HG02870 (cell line): ENCODE measurements around the gene PMPCA.
"Not testable (repeated sequence)": the region's sequence is repeated elsewhere in the genome, so short reads cannot be mapped to it uniquely, and the experiment has no call there.

Experiments used
- ATAC-seq: cut with Tn5 transposase; IDR thresholded peaks from one replicate; pipeline ENCODE4 v1.9.1; 2021; ENCODE audit warnings: mild to moderate bottlenecking, moderate library complexity; ENCODE audit not compliant: unreplicated experiment

PMPCA gene

DNA sequence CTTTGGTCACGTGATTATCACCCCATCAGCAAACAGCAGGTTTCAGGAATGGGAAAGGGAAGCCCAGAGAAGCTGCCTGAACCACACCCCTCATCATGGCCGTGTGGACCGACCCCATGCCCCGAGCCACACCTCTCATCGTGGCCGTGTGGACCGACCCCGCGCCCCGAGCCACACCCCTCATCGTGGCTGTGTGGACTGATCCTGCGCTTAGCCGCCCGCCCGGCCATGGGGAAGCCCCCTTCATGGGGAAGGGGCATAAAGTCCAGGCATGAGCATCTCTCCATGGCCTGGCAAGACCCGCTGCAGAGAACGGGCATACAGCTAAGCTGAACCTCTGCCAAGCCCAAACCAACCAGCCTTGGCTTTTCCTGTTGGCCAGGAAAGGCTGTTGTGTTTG is 16.9 kb upstream of the PMPCA start:
- no peak for ATAC-seq

- ATAC-seq: no peak
Observed at GRCh38 chr9:136394312-136395019, 16.0 kb upstream of the PMPCA start.

DNA sequence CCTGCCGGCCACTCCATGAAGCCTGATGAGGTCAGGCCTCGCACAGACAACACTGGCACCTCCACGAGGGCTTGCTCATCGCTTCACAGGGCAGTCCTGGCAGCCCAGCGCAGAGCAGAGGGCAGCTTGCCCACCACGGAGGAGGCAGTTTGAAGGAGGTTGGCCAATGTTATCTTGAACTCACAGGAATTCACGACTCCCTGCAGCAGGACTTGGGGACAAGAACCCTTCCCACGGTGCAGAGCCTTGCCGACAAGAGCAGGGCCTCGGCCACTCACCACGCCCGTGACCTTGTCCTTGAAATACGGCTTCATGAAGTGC is 15.5 kb upstream of the PMPCA start:
- no peak for ATAC-seq

GRCh38 chr9:136395345-136396218 is 14.9 kb upstream of the PMPCA start:
- no peak for ATAC-seq

DNA sequence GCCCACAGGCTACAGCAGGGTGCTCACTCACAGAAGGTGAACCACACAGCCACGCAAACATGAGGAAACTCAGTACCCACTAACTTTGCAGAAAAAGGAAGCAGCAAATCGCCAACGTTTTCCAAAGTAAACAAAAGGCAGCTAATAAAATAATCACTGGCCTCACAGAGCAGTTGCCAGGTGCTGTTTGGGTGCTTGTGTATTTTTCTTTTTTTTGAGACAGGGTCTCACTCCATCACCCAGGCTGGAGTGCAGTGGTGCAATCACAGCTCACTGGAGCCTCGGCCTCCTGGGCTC is 14.3 kb upstream of the PMPCA start:
- no peak for ATAC-seq

- no peak for ATAC-seq
Observed at GRCh38 chr9:136397643-136398042, 12.8 kb upstream of the PMPCA start.

DNA sequence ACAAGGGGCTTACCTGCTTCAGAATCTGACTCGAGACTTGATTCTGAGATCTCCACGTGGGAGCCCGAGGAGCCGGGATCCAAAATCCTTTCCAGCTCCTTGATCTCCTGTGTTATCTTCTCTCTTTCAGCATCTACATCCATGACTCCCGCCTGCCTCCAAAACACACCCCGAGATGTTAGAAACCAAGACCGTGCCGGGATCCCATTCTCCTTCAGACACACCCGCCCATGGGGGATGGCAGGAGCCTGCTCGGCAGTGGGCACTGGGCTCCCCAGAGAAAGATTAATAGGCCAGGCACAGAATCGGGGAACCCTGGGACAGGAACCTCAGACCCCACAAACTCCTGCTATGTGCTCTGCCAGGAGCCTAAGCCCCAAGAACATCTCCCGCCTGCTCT is 12.2 kb upstream of the PMPCA start:
- no peak for ATAC-seq

GRCh38 chr9:136399176-136400037 is 11.1 kb upstream of the PMPCA start:
- ATAC-seq: no peak

- ATAC-seq: peak; percentile 52
Observed at GRCh38 chr9:136400038-136400834, 10.2 kb upstream of the PMPCA start, which contains the start of gene SNAPC4. Gene SNAPC4 (minus strand): TSS chr9:136400170. CDS start chr9:136398428, 1,742 bp downstream.

DNA sequence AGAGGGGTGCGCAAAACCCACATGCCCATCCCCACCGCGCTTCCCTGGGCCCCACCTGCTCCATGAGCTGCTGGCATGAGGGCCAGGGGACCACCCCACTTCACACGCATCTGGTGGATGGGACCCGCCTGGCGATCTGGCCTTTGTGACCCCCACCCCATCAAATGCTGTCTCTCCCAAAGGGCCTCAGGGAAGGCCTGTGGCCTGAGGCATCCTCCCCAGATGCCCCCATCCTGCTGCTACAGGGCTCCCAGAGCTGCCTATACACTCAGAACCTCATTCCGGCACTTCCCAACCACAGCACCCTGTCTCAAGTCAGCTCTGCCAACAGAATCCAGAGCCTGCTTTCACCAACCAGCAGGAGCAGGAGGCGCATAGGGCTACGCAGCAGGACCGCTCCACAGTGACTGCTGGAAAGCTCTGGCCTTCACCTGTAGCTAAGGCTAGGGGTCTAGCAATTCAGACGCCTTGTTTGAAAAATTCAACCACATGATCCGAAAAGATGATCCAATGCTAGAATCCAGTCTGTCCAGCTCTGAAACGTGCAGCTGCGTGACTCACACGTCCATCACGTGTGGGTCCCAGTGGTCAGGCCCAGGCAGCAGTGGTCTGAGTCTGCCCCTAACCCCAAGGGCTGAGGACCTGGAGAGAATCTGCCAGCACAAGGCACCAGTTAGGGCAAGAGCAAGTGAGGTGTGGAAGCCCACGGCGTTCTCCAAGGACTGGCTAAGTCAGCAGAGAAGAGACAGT is 9.1 kb upstream of the PMPCA start:
- ATAC-seq: no peak

GRCh38 chr9:136402067-136402466 is 8.4 kb upstream of the PMPCA start:
- ATAC-seq: no peak

- no peak for ATAC-seq
Observed at GRCh38 chr9:136403538-136403914, 6.9 kb upstream of the PMPCA start.

DNA sequence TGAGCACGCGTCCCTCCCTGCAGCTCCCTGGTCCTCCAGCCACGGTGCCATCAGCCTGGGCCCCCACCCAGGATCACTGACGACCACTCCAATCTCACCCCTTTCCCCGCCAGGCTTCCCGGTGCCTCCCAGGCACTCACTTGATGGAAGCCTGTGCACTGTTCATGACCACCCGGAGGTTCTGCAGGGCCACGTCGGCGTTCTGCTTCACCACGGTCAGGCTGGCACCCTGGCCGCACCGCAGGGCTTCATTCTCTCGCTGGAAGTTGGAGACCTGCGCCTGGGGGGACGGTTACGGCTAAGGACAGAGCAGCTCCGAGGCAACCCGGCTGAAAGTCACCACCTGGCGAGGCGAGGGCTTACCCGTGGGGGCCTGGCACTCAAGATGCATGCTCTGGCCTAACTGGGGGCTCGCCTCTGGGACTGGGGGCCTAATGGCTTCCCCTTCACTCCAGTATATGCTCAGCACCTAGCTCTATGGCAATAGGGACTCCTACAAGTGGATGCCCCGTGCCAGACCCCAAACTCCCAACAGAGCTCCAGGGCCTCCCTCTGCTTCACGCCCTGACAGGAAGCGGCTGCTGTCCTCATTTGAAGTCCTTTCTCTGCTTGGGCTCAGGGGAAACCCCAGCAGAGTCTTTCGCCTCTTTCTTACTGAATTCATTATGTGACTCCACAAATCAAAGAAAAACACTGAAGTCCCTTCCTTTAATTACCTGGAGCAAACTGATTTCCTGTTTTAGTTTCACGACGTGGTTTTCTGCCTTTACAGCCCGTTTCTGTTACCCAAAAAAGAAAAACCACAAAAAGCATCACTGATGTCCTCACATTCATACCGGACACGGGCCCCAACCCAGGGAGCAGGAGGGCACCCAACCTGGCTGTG is 6.3 kb upstream of the PMPCA start:
- ATAC-seq: no peak

GRCh38 chr9:136404801-136405136 is 5.7 kb upstream of the PMPCA start:
- ATAC-seq: no peak

DNA sequence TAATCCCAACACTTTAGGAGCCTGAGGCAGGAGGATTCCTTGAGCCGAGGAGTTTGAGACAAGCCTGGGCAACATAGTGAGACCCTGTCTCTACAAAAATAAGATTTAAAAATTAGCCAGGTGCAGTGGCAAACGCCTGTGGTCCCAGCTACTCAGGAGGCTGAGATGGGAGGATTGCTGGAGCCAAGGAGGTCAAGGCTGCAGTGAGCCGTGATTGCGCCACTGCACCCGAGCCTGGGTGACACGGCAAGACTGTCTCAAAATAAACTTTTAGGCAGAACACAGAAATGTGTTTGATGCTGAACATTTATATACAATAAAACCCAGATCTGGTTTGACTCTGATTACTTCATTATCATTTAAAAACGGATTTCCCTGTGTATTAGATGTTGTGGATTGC is 5.0 kb upstream of the PMPCA start:
- ATAC-seq: no peak

GRCh38 chr9:136405904-136406303 is 4.6 kb upstream of the PMPCA start:
- not testable (repeated sequence) for ATAC-seq

DNA sequence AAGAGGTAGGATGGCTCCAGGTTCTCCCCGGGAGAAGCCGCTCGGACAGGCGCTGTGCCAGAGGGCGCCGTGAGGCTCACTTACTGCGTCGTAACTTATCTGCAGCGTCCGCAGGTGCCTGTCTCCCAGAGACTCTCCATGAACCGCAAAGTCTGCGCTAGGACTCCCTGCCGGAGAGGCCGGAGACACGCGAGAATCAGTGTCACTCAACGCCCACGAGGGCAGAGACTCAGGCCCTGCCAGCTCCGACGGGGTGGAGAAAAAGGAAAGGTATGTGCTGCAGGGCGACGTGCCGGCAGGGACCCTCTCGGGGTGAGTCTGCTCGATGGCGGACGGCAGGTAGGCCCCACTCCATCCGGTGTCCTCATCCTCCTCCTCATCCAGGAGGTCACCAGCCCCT is 3.4 kb upstream of the PMPCA start:
- ATAC-seq: not testable (repeated sequence)

GRCh38 chr9:136407911-136408310 is 2.5 kb upstream of the PMPCA start:
- ATAC-seq: no peak
